K562 (cell line): ENCODE measurements around the gene TCF12. TPM values are rescaled to one million over a fixed set of nuclear protein-coding genes. Genes with fewer than 3 reads are reported as not detected.

Experiments
- ATAC-seq: fragments of 200-7000 bp; cut with Tn5 transposase; 3 replicates; pipeline ENCODE4 v1.9.1; 2020; ENCODE audit warnings: moderate library complexity
- BruUV-seq: library from RNA; stranded (reverse); fragments of 400-500 nt; replicated peaks from 2 replicates; lab custom pipeline; 2021; lab: Mats Ljungman, UMichigan
- CTCF ChIA-PET: fragments of 300-600 bp; formaldehyde crosslinking; extraction: SDS; loops from one replicate; lab custom pipeline; 2021; ENCODE audit warnings: low intra/inter-chr PET ratio; lab: Yijun Ruan, JAX
- POLR2A ChIA-PET: fragments of 300-600, 350-650 bp; sonication (Branson Sonifier 250); formaldehyde crosslinking; extraction: SDS; loops from one replicate; lab custom pipeline; 2021; ENCODE audit warnings: antibody characterized with exemption, inconsistent platforms; lab: Yijun Ruan, JAX
- DNase-seq, 4 experiments: peaks; one replicate each; pipeline versions ENCODE4 v3.0.0 to v3.0.0-alpha.2; 2011 to 2018; ENCODE audit warnings: low spot score in 3 of 4, mixed read lengths in 3 of 4; ENCODE audit errors: extremely low read depth in 1 of 4
- FAIRE-seq: peaks from 2 replicates; lab custom pipeline; 2011; peaks lifted over from hg19 to GRCh38; lab: Jason Lieb, UNC
- H2AFZ ChIP-seq: 2 replicates; pipeline ENCODE4 v1.6.0; 2011; ENCODE audit warnings: low read depth, low read length, control low read depth, inconsistent platforms
- H3K27ac ChIP-seq: fragments of 200-600 bp; 3 replicates; pipeline ENCODE4 v1.8.0; 2011; ENCODE audit warnings: low read depth, mild to moderate bottlenecking, control low read depth, inconsistent platforms, low read length, moderate library complexity, mixed read lengths; ENCODE audit errors: extremely low read depth
- H3K27me3 ChIP-seq, 2 experiments: fragments of 300-600 bp in 1 of 2; 2 replicates in 1 of 2; 3 replicates in 1 of 2; pipeline versions ENCODE4 v1.6.0 to v1.8.0; 2011; ENCODE audit warnings: inconsistent platforms in 2 of 2, low read length in 2 of 2, mild to moderate bottlenecking in 1 of 2, mixed read lengths in 1 of 2, moderate library complexity in 1 of 2; ENCODE audit not compliant: control insufficient read depth in 2 of 2, insufficient read depth in 2 of 2
- H3K36me3 ChIP-seq: fragments of 300-600 bp; 3 replicates; pipeline ENCODE4 v1.8.0; 2011; ENCODE audit warnings: mild to moderate bottlenecking, low read length, inconsistent platforms; ENCODE audit not compliant: control insufficient read depth, insufficient read depth
- H3K4me1 ChIP-seq, 2 experiments: fragments of 200-600 bp in 1 of 2; replicated peaks in 1 of 2; 2 replicates in 1 of 2; 3 replicates in 1 of 2; pipeline versions ENCODE4 v1.5.1 to v1.8.0; 2011; ENCODE audit warnings: inconsistent platforms in 2 of 2, low read length in 2 of 2, mild to moderate bottlenecking in 1 of 2, mixed read lengths in 1 of 2, moderate library complexity in 1 of 2; ENCODE audit not compliant: control insufficient read depth in 2 of 2, insufficient read depth in 2 of 2
- H3K4me2 ChIP-seq: 2 replicates; pipeline ENCODE4 v1.6.1; 2011; ENCODE audit warnings: low read length, control low read depth, inconsistent platforms, mixed read lengths; ENCODE audit not compliant: insufficient read depth
- H3K4me3 ChIP-seq: fragments of 200-600 bp; sonication (generic), shearing (Covaris generic); 2 replicates; pipeline ENCODE4 v1.5.1; 2016; ENCODE audit warnings: control low read depth, inconsistent platforms
- H3K79me2 ChIP-seq: fragments of 200-600 bp; 3 replicates; pipeline ENCODE4 v1.8.0; 2011; ENCODE audit warnings: low read length, inconsistent platforms; ENCODE audit not compliant: control insufficient read depth, insufficient read depth
- H3K9ac ChIP-seq, 2 experiments: 2 replicates each; pipeline versions ENCODE4 v1.6.0 to v1.6.1; 2011; ENCODE audit warnings: low read depth in 2 of 2, low read length in 2 of 2, control low read depth in 1 of 2, inconsistent platforms in 1 of 2, mild to moderate bottlenecking in 1 of 2, mixed read lengths in 1 of 2; ENCODE audit not compliant: insufficient read depth in 1 of 2
- H3K9me1 ChIP-seq: one replicate; pipeline ENCODE4 v1.6.0; 2011; ENCODE audit warnings: inconsistent platforms, mild to moderate bottlenecking, low read length, moderate library complexity; ENCODE audit not compliant: control insufficient read depth, insufficient read depth
- H3K9me3 ChIP-seq: replicated peaks from 2 replicates; pipeline ENCODE4 v1.5.1; 2011; ENCODE audit warnings: low read depth, low read length, inconsistent platforms; ENCODE audit not compliant: control insufficient read depth, insufficient read depth
- H4K20me1 ChIP-seq: replicated peaks from 2 replicates; pipeline ENCODE4 v1.6.1; 2011; ENCODE audit warnings: low read length, inconsistent platforms, mixed read lengths; ENCODE audit not compliant: control insufficient read depth, insufficient read depth
- ATF7 ChIP-seq: fragments of 450-650 bp; IDR thresholded peaks from 2 replicates; pipeline ENCODE4 v1.7.1; 2014; ENCODE audit warnings: mild to moderate bottlenecking, moderate library complexity
- BMI1 ChIP-seq: fragments of 150-350 bp; IDR thresholded peaks from 2 replicates; pipeline ENCODE4 v1.6.1; 2014; ENCODE audit warnings: low read length
- CTBP1 ChIP-seq: fragments of 450-650 bp; IDR thresholded peaks from 2 replicates; pipeline ENCODE4 v1.6.1; 2016; ENCODE audit warnings: borderline replicate concordance
- EP300 ChIP-seq: IDR thresholded peaks from 2 replicates; pipeline ENCODE4 v1.6.1; 2012; ENCODE audit warnings: low read length, improper control_type of control experiment
- FOXA3 ChIP-seq, 2 experiments: fragments of 450-650 bp in 1 of 2; sonication (generic) in 1 of 2; formaldehyde crosslinking; IDR thresholded peaks in 1 of 2; conservative IDR thresholded peaks in 1 of 2; 2 replicates each; pipeline versions ENCODE4 v1.4.0 to v1.8.0; 2020 to 2022; ENCODE audit warnings: mild to moderate bottlenecking in 2 of 2, missing genetic modification reagents in 1 of 2
- JUN ChIP-seq, 2 experiments: sonication (generic) in 1 of 2; formaldehyde crosslinking in 1 of 2; IDR thresholded peaks; 2 replicates each; pipeline versions ENCODE4 v1.6.1 to v1.8.0; 2012 to 2022; ENCODE audit warnings: borderline replicate concordance in 2 of 2, mild to moderate bottlenecking in 2 of 2, improper control_type of control experiment in 1 of 2, low read depth in 1 of 2, low read length in 1 of 2, missing genetic modification reagents in 1 of 2
- LCOR ChIP-seq: sonication (generic); formaldehyde crosslinking; IDR thresholded peaks from 2 replicates; pipeline ENCODE4 v1.8.0; 2022; ENCODE audit warnings: mild to moderate bottlenecking, missing genetic modification reagents
- PTTG1 ChIP-seq: fragments of 450-650 bp; IDR thresholded peaks from 2 replicates; pipeline ENCODE4 v1.6.1; 2016; ENCODE audit warnings: low read depth, mild to moderate bottlenecking, missing genetic modification characterization, missing compliant biosample characterization
- RB1 ChIP-seq: fragments of 450-650 bp; IDR thresholded peaks from 2 replicates; pipeline ENCODE4 v1.6.1; 2017; ENCODE audit warnings: low read depth, mild to moderate bottlenecking
- SPI1 ChIP-seq: IDR thresholded peaks from 2 replicates; pipeline ENCODE4 v1.6.1; 2011; ENCODE audit warnings: low read depth, low read length, control low read depth, borderline replicate concordance
- YBX1 ChIP-seq: fragments of 450-650 bp; IDR thresholded peaks from 2 replicates; pipeline ENCODE4 v1.7.1; 2016; ENCODE audit warnings: mild to moderate bottlenecking
- ZFX ChIP-seq: sonication (generic); formaldehyde crosslinking; IDR thresholded peaks from 2 replicates; pipeline ENCODE4 v1.8.0; 2022; ENCODE audit warnings: mild to moderate bottlenecking, missing genetic modification reagents, moderate library complexity
- ZNF197 ChIP-seq: fragments of 200-800 bp; sonication (Bioruptor generic); IDR thresholded peaks from 2 replicates; pipeline ENCODE4 v1.6.1; 2016; ENCODE audit warnings: low read depth, missing genetic modification characterization, missing compliant biosample characterization
- ZNF639 ChIP-seq, 2 experiments: fragments of 200-800 bp in 1 of 2; sonication (Bioruptor generic) in 1 of 2; sonication (generic) in 1 of 2; formaldehyde crosslinking in 1 of 2; IDR thresholded peaks in 1 of 2; conservative IDR thresholded peaks in 1 of 2; 2 replicates each; pipeline versions ENCODE4 v1.5.0 to v1.6.1; 2016 to 2020; ENCODE audit warnings: missing compliant biosample characterization in 1 of 2, missing genetic modification characterization in 1 of 2, missing genetic modification reagents in 1 of 2
- WGBS: fragments of 100-300 bp; shearing (Covaris generic); methylation state at CpG from one replicate; pipeline ENCODE4 v1.1.6; 2016; ENCODE audit warnings: low coverage, mixed read lengths; ENCODE audit not compliant: insufficient coverage; ENCODE audit errors: missing lambda C conversion rate; 5-methylcytosine and 5-hydroxymethylcytosine counted together
- in situ Hi-C: fragments of 300-500 bp; cut with MboI; formaldehyde crosslinking; loops from 4 replicates; pipeline ENCODE4 v1.15.0; 2018; ENCODE audit warnings: inconsistent platforms, mixed read lengths
- intact Hi-C: fragments of 100-400 bp; cut with micrococcal nuclease; formaldehyde crosslinking; loops from 2 replicates; pipeline ENCODE4 v1.14.2; 2022
- polyA plus RNA-seq, 8 experiments: library from polyadenylated mRNA; depleted of rRNA in 4 of 8; stranded (reverse) in 5 of 8; unstranded in 3 of 8; fragments of >200 nt; fragmentation: Nextera tagmentation in 2 of 8; fragmentation: Illumina TruSeq in 1 of 8; extraction: Ambion mirVana in 2 of 8; extraction: Trizol in 1 of 8; gene quantifications; 2 replicates each; pipeline versions ENCODE4 v1.2.1 to v1.2.3, GENCODE V29; 2011 to 2014; ENCODE audit warnings: inconsistent platforms in 1 of 8, missing spikeins in 1 of 8
- total RNA-seq, 7 experiments: library from RNA; depleted of rRNA in 6 of 7; stranded (reverse); fragments of >200 nt in 6 of 7; fragmentation: Illumina TruSeq in 2 of 7; extraction: Trizol in 2 of 7; gene quantifications; 2 replicates each; pipeline versions ENCODE4 v1.2.1 to v1.2.3, GENCODE V29; 2011 to 2021; ENCODE audit warnings: low replicate concordance in 1 of 7
- TF ChIP-seq, protein P1 (sequence below), 2 experiments: fragments of 450-650 bp in 1 of 2; sonication (generic) in 1 of 2; formaldehyde crosslinking in 1 of 2; IDR thresholded peaks in 1 of 2; conservative IDR thresholded peaks in 1 of 2; 2 replicates each; pipeline versions ENCODE4 v1.6.1 to v1.8.1; 2016 to 2023; ENCODE audit warnings: mild to moderate bottlenecking in 2 of 2, moderate library complexity in 2 of 2, inconsistent platforms in 1 of 2, missing genetic modification reagents in 1 of 2
- TF ChIP-seq, protein P2 (sequence below): fragments of 250-450 bp; sonication (Bioruptor Pico); IDR thresholded peaks from 2 replicates; pipeline ENCODE4 v1.5.0; 2020; ENCODE audit warnings: mild to moderate bottlenecking

TCF12 gene
- total and polyA plus RNA-seq, 9 of the 15 experiments (the other 6 are each of a cell fraction or from before 2014, with no cell fraction given) = 10.5 to 132 (median 52.9) TPM

- in situ Hi-C loops (loop anchor here (25.0 kb wide), 1 partner anchor 833 kb away; no protein-coding TSS in a partner anchor), intact Hi-C loops (loop anchor here (5.0 kb wide), 2 partner anchors 98 to 1923 kb away; no protein-coding TSS in a partner anchor)
- no peak overlapping the region for H3K4me3 ChIP-seq
- WGBS = 52% methylated on average over 16 of the region's 17 CpGs
- ATAC-seq (no peak), DNase-seq (peak in 1 of 4 experiments; percentile 48), FAIRE-seq (no peak)
- H3K9me3 ChIP-seq = peaks cover 3% of the 10 kb centered on the region; the same call in 1 of the 2 replicates
- peak overlapping the region; percentile 18 to 79 for H3K9ac ChIP-seq
- peaks cover 7% of the 10 kb centered on the region; the same call in 2 of the 3 replicates for H3K79me2 ChIP-seq
- no TSS peak for BruUV-seq
- ChIA-PET CTCF (no interaction called here), POLR2A (no interaction called here)
- H3K4me1 ChIP-seq = peaks cover 41 to 47% of the 10 kb centered on the region in 2 experiments
- H3K36me3 ChIP-seq = no peaks in the 10 kb centered on the region; the same call in 2 of the 3 replicates
- H3K9me1 ChIP-seq = no peaks in the 10 kb centered on the region
- H4K20me1 ChIP-seq = no peaks in the 10 kb centered on the region
- no peaks in the 10 kb centered on the region for H3K27me3 ChIP-seq
- H3K4me2 ChIP-seq = peak overlapping the region; percentile 3; the same call in 1 of the 2 replicates
- peak overlapping the region; percentile 99 for H3K27ac ChIP-seq
- peak overlapping the region; percentile 94 for H2AFZ ChIP-seq
- TF ChIP-seq ZFX (peak; percentile 88), ZNF197 (CRISPR knock-in tag) (0 out of 2 replicates have a peak, but pooled peaks have one; percentile 53), EP300 (no peak), ATF7 (0 out of 2 replicates have a peak, but pooled peaks have one; percentile 21), ZNF639 (CRISPR knock-in tag; conservative IDR thresholded peaks at IDR 0.05 in 1 of 2, IDR thresholded peaks at IDR 0.05 in 1 of 2) (peak in 1 of 2 experiments; percentile 65; a peak in 2 of 4 replicates), JUN (IDR thresholded peaks at IDR 0.05; ENCODE audit: borderline replicate concordance, low read depth, low read length) (peak; percentile 16; the same call in 1 of the 2 replicates), JUN (CRISPR knock-in tag; IDR thresholded peaks at IDR 0.05; ENCODE audit: borderline replicate concordance) (no peak), BMI1 (no peak), FOXA3 (CRISPR knock-in tag; conservative IDR thresholded peaks at IDR 0.05 in 1 of 2, IDR thresholded peaks at IDR 0.05 in 1 of 2) (0 out of 4 replicates have a peak, but pooled peaks of 1 of the 2 experiments have one; percentile 18), PTTG1 (tag) (0 out of 2 replicates have a peak, but pooled peaks have one; percentile 14), LCOR (CRISPR knock-in tag) (no peak), YBX1 (no peak), SPI1 (peak; percentile 95), CTBP1 (0 out of 2 replicates have a peak, but pooled peaks have one; percentile 16), RB1 (peak; percentile 46; the same call in 1 of the 2 replicates)
- TF ChIP-seq, protein P1, sequence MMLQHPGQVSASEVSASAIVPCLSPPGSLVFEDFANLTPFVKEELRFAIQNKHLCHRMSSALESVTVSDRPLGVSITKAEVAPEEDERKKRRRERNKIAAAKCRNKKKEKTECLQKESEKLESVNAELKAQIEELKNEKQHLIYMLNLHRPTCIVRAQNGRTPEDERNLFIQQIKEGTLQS (IDR thresholded peaks at IDR 0.05) = peak; percentile 31; the same call in 1 of the 2 replicates
- TF ChIP-seq, protein P1 (CRISPR knock-in tag; conservative IDR thresholded peaks at IDR 0.05) = no peak
- TF ChIP-seq, protein P2, sequence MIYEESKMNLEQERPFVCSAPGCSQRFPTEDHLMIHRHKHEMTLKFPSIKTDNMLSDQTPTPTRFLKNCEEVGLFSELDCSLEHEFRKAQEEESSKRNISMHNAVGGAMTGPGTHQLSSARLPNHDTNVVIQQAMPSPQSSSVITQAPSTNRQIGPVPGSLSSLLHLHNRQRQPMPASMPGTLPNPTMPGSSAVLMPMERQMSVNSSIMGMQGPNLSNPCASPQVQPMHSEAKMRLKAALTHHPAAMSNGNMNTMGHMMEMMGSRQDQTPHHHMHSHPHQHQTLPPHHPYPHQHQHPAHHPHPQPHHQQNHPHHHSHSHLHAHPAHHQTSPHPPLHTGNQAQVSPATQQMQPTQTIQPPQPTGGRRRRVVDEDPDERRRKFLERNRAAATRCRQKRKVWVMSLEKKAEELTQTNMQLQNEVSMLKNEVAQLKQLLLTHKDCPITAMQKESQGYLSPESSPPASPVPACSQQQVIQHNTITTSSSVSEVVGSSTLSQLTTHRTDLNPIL (CRISPR knock-in tag) = no peak
Measured at GRCh38 chr15:57320631-57321220, 402.3 kb downstream of the TCF12 start.
